Right ventricle myocardium superior (tissue), 1 donor: ENCODE results near the gene APEH. TPM values are rescaled to one million over a fixed set of nuclear protein-coding genes. Genes with fewer than 3 reads are reported as not detected.

Experiments used
- ATAC-seq: fragments of 200-7000 bp; cut with Tn5 transposase; one replicate; pipeline ENCODE4 v1.9.1; 2020; ENCODE audit warnings: mild to moderate bottlenecking; ENCODE audit not compliant: poor library complexity
- DNase-seq: peaks from one replicate; pipeline ENCODE4 v3.0.0-alpha.2; 2020
- intact Hi-C: fragments of 100-400 bp; cut with DNase I; formaldehyde crosslinking; loops from one replicate; pipeline ENCODE4 v1.11.2; 2022
- total RNA-seq: library from RNA; stranded (reverse); fragmentation: NEBNext Ultra II Directional; extraction: Animal tissue kit (Norgen Biotek cat#: 25700); gene quantifications from one replicate; pipeline ENCODE4 v1.2.1, GENCODE V29; 2021
- donor health status: DM: no; HTN: yes; CAD: no; lungs with severe emphysema.

APEH gene
- total RNA-seq, 1 donor from 2014 or later, result 103 TPM

DNA sequence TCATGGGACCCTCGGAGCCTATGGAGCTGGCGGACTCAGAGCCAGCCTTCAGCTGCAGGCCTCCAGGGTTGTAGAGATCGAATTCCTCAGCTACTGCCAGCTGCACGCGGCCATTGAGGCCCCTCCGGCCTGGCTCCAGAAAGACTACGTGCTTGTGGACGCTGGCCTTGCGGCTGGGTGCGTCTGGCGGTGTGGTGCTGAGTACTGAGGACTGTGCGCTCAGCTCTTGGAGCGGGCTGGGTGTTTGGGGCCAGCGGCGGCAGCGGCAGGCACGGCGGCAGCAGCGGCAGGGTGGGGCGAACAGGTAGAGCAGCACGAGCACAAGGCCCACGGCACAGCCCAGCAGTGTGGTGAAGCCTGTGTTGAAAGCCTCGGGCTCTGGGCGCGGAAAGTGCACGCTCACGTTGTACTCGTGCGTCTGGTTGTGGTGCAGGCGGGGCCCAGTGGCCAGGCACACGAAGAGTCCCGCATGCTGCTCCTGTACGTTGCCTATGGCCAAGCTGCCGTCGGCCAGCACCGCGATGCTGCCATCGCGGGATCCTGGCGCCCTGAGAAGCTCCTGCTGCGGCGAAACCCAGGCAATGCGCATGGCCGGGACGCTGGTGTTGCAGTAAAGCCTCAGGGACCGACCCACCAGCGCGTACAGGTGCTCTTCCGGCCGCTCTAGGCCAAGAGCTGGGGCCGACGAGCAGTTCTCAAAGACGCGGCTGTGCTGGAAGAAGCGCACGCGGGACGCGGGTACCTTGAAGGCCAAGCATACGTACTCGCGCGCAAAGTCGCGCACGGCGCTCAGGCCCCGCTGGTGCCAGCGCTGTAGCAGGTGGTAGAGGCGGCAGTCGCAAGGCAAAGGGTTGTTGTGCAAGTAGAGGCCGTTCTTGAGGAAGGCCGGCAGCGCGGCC lies 44.1 kb downstream of the APEH start:
- peak; percentile 44 for DNase-seq
- no peak for ATAC-seq
- intact Hi-C loops, result no loop called here

DNA sequence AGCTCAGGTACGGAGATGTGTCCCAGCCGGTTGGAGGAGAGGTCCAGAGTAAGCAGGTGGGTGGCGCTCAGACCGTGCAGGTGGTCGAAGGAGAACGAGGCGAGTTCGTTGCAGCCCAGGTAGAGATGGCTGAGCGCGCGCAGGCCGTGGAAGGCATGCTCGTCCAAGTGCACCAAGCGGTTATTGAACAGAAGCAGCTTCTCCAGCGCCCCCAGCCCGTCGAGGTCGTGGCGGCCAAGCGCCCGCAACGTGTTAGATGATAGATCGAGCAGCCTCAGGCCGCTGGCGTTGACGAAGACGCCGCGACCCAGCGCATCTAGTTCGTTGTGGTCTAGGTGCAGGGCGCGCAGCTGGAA lies 44.7 kb downstream of the APEH start:
- no peak for ATAC-seq
- no peak for DNase-seq
- intact Hi-C loops, result no loop called here

DNA sequence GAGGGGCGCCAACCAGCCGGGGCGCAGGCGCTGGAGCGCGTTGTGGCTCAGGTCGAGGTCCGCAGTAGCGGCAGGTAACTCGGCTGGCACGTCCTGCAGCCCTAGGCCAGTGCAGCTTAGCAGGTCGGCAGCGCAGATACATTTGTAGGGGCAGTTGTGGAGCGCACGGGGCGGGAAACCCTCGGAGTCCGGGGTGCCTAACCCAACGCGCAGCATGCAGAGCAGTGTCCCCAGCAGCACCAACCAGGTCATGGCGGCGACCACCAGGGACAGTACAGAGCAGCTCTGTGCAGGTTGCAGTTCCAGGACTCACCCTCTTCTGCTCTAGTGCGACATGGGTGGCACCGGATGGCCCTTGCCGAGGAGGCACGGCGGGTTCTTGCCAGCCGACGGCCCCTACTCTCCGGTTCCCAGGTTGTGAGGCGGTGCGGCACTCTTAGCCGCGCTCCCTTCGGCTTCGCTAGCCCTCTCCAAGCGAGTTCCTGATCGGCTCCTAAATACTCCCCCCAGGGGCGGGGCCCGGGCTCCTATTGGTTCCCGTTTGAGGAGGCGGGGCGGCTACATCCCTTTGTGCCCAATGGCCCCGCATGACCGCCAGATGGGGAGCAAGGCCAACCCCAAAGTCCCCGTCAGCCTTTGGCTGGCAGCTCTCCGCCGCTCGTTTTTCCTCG lies 45.2 kb downstream of the APEH start, which contains the start of gene AMIGO3:
TSS of gene AMIGO3 (minus strand) at position 471 of the 671 bp plus-strand sequence. CDS start at position 252, 219 bp downstream.
- DNase-seq (peak; percentile 99), ATAC-seq (peak; percentile 80)
- intact Hi-C loops, result no loop called here

DNA sequence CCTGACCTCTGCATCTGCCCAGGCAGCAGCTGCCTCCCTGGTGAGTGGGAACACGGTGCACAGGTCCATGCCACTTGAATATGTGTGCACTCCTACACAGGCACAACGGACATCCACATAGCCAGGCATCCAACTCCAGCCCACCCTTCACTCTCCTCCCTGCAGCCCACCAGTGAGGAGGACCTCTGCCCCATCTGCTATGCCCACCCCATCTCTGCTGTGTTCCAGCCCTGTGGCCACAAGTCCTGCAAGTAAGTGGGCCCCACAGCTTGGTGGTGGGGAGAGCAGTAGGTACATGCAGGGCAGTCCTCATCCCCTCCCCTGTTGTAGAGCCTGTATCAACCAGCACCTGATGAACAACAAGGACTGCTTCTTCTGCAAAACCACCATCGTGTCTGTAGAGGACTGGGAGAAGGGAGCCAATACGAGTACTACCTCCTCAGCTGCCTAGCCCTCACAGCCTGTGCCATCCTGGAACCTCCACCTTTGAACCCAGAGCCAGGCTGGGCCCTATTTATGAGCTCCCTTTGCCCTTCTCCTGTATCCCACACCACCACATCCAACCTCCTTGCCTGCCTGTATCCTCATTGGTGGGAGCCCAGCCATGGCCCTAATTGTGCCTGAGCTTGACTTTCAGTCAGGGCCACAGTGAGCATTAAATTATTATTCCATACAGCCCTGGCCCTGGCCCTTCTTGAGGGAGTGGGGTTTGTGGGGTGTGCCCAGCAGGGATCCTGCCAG lies 46.9 kb downstream of the APEH start:
- ATAC-seq, result no peak
- intact Hi-C loops, result no loop called here
- DNase-seq, result no peak

DNA sequence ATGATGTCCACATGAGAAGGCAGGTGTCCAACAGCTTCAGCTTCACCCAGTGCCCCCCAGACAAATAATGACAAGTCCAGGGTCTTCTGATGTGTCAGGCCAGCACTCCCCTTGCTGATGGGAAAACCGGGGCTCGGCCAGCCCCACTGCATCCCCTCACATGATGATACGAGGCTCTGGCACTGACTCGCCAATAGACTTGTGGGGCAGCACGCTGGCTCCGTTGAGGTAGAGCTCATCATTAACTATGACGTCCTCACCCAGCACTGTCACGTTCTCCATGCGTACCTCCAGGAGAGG lies 47.4 kb downstream of the APEH start:
- ATAC-seq (no peak), DNase-seq (no peak)
- intact Hi-C loops, result no loop called here

DNA sequence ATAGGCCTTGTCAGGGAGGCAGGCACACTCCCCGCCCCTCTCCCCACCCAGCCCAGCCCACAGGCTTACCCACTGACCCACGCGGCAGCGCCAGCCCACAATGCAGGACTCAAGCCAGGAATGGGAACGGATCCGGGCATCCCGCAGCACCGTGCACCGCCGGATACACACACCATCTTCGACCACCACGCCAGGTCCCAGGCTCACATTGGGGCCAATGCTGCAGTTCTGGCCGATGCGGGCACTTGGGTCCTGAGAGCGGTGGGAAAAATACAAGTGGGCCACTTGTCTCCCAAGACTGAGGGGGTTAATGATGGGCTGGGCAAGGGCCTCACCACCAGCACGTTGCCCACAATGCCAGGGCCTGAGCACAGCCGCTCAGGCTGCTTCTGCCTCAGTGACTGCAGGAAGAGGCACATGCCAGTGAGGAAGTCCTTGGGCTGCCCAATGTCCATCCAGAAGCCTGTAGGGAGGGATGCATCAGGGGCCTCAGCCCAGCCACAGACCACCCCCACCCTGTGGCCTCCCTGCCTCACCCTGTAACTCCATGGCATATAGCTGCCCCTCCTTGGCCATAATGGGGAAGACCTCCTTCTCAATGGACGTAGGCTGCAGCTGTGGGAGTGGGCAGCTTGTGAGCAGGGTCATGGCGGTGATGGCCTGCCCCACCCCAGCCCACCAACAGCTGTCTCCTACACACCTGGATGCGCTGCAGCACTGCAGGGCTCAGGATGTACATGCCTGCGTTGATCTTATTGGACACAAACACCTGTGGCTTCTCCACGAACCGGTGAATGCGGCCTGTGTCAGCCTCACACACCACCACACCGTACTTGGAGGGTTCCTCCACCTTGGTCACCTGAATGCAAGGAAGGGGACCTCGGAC lies 48.0 kb downstream of the APEH start:
- DNase-seq (peak; percentile 35), ATAC-seq (no peak)
- intact Hi-C loops, result no loop called here

DNA sequence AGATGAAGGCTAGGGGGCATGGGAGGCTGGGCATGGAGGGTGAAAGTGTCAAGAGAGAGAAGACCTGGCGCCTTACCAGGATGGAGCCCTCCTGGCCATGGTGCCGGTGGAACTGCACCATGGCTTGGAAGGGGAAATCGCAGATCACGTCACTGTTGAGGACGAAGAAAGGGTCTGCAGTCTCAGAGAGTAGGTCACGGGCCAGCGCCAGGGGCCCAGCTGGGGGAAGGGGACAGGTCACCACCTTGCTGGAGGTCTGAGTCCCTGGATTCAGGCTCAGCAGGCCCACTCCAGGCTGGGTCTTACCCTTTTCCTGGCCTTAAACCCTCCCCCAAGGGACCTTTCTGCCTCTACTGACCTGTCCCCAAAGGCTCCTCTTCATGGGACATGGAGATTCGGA lies 48.7 kb downstream of the APEH start:
- intact Hi-C loops, result no loop called here
- DNase-seq (no peak), ATAC-seq (no peak)

DNA sequence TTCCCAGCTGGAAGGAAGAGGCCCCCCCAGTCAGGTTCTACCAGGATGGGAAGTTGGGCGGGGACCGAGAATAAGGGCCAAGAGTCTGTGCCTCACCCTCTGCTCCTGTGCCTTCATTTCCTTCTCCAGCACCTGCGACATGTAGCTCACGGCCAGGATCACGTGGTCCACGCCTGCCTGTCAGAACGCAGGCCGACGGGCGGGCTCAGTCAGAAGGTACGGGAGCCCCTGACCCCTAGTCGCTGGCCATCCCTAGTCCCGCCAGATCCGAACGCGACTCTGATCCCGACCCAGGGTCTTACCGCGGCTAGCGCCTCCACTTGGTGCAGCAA lies 49.1 kb downstream of the APEH start:
- ATAC-seq (peak; percentile 11), DNase-seq (peak; percentile 73)
- intact Hi-C loops, result no loop called here

DNA sequence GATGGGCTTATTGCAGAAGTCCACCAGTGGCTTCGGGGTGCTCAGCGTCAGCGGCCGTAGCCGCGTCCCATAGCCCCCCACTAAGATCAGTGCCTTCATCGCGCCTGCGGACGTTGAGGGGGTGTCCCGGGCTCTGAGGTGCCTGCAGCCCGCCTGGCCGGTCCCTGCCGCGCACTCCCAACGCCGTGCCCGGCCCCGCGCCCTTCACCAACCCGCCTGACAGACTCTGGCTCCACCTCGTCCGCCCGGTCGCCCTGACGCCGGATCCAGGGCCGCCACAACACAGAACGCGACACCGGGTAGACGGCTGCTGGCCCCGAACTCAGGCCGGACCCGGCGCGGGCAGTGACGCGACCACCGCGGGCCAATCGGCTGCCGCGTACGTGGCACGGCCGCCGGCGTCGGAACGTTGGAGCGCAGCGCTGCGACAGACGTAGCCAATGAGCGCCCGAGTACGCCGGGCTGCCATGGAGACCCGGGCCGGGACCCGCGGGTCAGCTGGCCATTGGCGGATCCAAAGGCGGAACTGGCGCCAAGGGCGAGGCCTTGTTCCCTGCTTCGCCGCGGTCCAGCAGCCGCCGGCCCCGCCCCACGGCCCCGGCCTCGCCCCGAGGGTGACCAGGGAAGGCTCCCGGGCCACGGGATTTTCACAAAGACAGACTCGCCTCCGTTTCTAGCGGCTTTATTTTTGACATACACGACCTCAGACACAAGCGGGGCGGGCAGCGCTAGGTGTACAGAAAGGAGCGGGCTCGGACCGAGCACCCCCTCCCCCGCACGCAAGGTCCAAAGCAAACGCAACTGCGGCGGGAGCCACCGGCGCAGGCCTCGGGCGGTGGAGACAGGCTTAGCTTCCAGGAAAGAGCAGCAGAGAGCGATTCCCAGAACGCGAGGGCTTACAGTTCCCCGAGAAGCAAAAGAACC lies 49.7 kb downstream of the APEH start, which contains the start of gene GMPPB:
TSS of gene GMPPB (minus strand) at position 324 of the 924 bp plus-strand sequence. CDS start at position 99, 225 bp downstream.
- intact Hi-C loops, result no loop called here
- ATAC-seq (peak; percentile 91), DNase-seq (peak; percentile 99)

DNA sequence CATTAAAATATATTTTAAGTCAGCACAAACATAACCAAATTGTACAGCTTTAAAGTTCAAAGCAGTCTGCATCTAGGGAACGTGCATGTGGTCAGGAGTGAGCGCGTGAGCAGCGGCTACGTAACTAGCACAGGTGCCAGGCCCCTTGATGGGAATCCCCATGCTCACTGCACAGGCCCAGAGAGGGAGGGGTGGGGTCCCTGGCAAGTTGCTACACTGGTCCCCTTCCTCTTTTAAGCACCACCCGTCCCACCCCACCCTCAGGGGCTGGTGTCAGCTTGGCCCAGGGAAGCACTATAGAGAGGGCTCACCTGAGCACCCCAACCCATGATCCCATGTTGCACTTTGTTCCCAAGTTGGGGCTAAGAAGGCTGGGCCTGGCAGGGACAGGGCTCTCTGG lies 50.4 kb downstream of the APEH start:
- ATAC-seq, result no peak
- intact Hi-C loops, result no loop called here
- DNase-seq, result peak; percentile 49

DNA sequence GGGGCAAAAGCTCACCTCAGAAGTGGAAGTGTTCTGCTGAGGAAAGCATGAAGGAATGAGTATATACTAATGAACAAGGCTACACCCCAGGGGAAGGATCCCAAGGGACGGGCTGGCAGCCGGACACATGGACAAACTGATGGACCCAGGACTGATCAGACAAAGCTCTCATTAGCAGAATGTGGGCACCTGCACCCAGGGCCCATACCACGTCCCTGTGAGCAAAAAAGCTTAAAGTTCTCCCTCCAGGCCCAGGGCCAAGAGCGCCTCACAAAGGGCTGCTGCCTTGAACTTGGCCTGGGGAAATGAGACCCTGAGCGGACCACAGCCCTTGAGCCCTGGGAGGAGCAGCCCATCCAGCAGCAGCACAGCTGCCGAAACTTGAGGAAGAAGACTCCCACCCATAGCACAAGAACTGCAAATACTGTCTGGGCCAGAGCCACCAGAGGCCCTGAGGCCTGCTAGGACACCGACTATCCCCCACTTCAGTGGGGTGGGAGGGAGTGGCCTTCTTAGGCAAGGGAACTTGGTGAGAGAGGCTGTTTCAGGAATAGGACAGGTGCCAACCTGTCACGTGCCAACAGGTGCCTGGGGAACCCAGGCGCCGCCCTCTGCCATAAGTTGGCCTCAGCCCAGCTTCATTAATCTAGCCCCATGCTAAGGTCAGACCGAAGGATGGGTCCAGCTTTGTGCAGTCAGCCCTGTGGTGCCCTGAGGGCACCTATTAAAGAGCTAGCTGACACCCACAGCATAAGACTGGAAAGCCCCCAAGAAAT lies 51.9 kb downstream of the APEH start:
- DNase-seq, result no peak
- intact Hi-C loops, result no loop called here
- ATAC-seq, result no peak

DNA sequence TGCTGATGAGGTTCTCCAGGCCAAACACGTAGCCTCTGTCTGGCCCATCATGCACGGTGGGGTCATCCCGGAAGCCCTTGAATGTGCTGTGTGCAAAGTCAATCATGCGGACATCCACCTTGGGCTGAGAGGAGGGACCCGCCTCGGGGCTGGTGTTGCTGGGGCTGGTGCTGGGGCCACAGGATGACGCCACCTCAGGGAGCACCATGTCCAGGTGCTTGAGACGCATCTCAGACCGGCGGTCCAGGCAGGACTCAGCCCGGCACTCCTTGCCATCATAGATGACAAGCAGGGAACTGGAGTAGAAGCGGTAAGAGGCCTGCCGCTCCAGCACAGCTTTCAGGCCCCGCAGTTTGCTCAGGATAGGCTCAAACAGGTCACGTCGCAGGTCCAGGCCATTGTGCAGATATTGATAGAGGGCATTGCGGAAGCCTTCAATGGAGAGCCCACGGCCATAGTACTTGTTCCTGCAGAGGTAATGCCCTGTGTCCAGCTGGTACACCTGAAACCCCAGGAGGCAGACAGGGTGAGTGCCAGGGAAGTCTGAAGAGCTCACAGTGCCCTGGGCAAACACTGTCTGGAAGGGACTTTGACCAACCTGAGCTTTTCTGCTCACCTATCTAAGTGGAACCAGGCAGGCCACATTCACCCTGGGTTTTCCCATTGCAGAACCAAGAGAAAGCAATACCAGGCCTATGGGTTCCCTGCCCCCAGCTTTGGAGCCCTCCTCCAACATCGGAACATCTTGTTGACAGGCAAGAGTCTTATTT lies 53.2 kb downstream of the APEH start:
- intact Hi-C loops, result no loop called here
- no peak for DNase-seq
- ATAC-seq, result no peak

DNA sequence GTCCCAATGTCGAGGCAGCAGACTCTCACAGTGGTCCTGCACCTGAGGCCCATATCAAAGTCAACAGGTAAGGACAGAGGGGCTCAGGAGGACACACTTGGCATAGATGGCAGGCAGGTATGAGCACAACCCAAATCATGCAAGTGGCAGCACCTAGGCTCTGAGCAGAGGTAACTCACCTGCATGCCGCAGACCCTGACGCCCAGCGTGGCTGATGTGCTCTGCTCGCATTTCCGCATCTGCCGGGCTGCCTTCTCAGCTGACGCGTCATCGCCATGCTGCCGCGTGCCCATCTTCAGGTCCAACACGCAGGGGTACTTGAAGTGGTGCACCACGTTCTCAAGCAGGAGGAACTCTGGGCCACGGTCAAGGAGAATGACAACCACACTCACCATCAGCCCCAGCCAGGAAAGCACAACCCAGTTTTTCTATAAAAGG lies 53.8 kb downstream of the APEH start:
- no peak for ATAC-seq
- intact Hi-C loops, result no loop called here
- DNase-seq, result no peak

DNA sequence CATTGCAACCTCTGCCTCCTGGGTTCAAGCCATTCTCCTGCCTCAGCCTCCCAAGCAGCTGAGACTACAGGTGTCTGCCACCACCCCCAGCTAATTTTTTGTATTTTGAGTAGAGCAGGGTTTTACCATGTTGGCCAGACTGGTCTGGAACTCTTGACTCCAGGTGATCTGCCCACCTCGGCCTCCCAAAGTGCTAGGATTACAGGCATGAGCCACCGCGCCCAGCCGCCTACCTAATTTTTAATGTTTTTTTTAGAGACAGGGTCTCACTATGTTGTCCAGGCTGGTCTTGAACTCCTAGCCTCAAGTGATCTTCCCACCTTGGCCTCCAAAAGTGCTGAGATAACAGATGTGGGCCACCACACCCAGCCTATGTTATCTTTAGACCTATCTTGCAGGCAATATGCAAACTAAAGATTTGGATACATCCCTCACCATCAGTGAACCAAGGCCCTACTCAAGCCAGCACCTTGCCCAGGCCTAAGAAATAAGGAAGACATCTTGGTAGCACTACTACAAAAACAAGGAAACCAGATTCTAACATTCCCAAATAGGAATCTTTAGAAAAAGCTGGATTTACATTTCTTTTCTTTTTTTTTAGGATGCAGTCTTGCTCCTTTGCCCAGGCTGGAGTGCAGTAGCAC lies 55.9 kb downstream of the APEH start:
- intact Hi-C loops, result no loop called here
- no peak for DNase-seq
- no peak for ATAC-seq

DNA sequence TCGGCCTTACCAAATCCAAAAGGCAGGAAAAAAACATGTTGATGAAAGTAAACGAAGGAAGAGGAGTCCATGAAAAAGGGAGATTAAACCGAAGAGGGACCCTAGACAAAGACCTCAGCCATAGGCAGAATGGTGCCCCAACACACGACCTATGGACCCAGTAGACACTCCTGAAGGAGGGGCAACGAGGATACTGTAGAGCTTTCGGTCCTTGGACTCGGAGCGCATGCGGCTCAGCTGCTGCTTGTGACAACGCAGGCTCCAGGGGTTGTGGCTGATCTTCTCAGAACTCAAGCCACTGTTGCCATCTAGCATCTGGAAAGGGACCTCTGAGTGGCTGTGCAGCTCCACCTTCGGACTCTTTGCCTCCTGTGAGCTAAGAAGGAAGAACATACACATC lies 58.4 kb downstream of the APEH start:
- DNase-seq (no peak), ATAC-seq (no peak)
- intact Hi-C loops, result no loop called here

DNA sequence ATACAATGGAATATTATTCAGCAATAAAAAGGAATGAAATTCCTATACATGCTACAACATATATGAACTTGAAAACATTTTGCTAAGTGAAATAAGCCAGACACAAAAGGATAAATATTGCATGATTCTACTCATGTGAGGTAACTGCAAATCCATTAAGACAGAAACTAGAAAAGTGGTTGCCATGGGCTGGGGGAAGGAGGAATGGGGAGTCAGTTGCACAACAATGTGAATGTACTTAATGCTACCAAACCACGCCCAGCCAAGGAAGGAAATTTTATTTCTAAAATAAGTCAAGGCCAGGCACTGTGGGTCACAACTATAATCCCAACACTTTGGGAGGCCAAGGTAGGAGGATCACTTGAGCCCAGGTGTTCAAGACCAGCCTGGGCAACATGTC lies 59.4 kb downstream of the APEH start:
- ATAC-seq, result no peak
- intact Hi-C loops, result no loop called here
- no peak for DNase-seq
